Coronary artery (tissue), 2 donors: ENCODE data around the gene RIC8B.

Source experiments
- DNase-seq: peaks from one replicate; pipeline ENCODE4 v3.0.0-alpha.2; 2017; ENCODE audit warnings: low spot score
- H3K27ac ChIP-seq, 2 donors: fragments of 200-600 bp; sonication (generic); one replicate each; pipeline ENCODE4 v1.5.1; 2016 to 2019
- H3K4me3 ChIP-seq: fragments of 200-600 bp; sonication (generic); 2 replicates; pipeline ENCODE4 v1.5.1; 2016; ENCODE audit warnings: mild to moderate bottlenecking, moderate library complexity
- TF ChIP-seq, protein P1 (sequence below): fragments of 200-600 bp; sonication (generic); IDR thresholded peaks from one replicate; pipeline ENCODE4 v1.5.1; 2019; ENCODE audit warnings: antibody characterized with exemption

Gene RIC8B

GRCh38 chr12:106736051-106736957 lies 38.2 kb upstream of the RIC8B start:
- H3K4me3 ChIP-seq: no peak overlapping the region
- TF ChIP-seq, protein P1, sequence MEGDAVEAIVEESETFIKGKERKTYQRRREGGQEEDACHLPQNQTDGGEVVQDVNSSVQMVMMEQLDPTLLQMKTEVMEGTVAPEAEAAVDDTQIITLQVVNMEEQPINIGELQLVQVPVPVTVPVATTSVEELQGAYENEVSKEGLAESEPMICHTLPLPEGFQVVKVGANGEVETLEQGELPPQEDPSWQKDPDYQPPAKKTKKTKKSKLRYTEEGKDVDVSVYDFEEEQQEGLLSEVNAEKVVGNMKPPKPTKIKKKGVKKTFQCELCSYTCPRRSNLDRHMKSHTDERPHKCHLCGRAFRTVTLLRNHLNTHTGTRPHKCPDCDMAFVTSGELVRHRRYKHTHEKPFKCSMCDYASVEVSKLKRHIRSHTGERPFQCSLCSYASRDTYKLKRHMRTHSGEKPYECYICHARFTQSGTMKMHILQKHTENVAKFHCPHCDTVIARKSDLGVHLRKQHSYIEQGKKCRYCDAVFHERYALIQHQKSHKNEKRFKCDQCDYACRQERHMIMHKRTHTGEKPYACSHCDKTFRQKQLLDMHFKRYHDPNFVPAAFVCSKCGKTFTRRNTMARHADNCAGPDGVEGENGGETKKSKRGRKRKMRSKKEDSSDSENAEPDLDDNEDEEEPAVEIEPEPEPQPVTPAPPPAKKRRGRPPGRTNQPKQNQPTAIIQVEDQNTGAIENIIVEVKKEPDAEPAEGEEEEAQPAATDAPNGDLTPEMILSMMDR: no peak
- DNase-seq: no peak
- H3K27ac ChIP-seq: no peak overlapping the region

GRCh38 chr12:106739318-106739717 lies 35.2 kb upstream of the RIC8B start:
- H3K27ac ChIP-seq: no peak overlapping the region
- DNase-seq: no peak
- no peak overlapping the region for H3K4me3 ChIP-seq
- TF ChIP-seq, protein P1: no peak

GRCh38 chr12:106739815-106740530 lies 34.5 kb upstream of the RIC8B start:
- Histone ChIP-seq H3K4me3 (no peak overlapping the region), H3K27ac (no peak overlapping the region)
- TF ChIP-seq, protein P1: no peak
- DNase-seq: no peak

- H3K27ac ChIP-seq: no peak overlapping the region
- DNase-seq: no peak
Observed at GRCh38 chr12:106740818-106741217, 33.7 kb upstream of the RIC8B start.

GRCh38 chr12:106741247-106741646 lies 33.2 kb upstream of the RIC8B start:
- Histone ChIP-seq H3K27ac (no peak overlapping the region), H3K4me3 (no peak overlapping the region)
- DNase-seq: no peak
- TF ChIP-seq, protein P1: no peak

More at GRCh38 chr12:106740818-106741217, 33.7 kb upstream of the RIC8B start:
- TF ChIP-seq, protein P1: no peak
- H3K4me3 ChIP-seq: no peak overlapping the region

DNA sequence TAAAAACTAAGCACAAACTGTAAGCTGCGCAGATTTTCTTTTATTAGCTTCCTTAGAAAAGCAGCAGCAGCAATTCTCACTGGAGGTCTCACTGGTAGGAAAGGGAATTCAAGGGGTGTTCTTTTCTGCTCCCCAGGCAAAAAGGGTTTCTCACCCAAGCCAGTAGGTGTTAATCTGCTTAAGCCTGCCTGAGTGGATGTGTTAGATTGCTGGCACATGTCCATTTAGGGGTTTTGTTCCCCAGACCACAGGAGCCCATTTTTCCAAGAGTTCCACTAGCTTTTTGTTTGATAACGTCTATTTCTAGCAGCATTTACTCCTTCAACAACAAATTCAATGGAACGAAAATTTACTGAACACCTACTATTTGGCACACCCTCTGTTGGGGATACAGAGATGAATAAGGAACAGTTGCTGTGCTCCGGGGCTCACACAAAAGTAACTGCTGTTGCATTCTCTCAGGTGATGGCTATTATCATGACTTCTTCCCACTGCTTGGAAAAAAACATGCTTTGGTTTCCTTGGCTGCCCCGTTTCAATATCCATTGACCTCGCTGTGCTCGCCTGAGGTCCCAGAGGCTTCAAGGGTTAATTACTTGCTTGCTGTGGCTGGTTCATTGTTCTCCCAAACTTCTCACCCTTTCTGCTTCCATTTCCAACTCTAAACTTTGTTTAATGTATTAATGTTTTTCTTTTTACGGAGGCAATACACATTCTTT lies 31.1 kb upstream of the RIC8B start:
- TF ChIP-seq, protein P1: no peak
- no peak for DNase-seq
- Histone ChIP-seq H3K4me3 (no peak overlapping the region), H3K27ac (no peak overlapping the region)
